WTC11 (cell line): ENCODE data around the gene MMP24. TPM values are rescaled to one million over a fixed set of nuclear protein-coding genes. Genes with fewer than 3 reads are reported as not detected.

Source experiments
- ATAC-seq: fragments of 200-7000 bp; cut with Tn5 transposase; 2 replicates; pipeline ENCODE4 v1.10.0; 2021; ENCODE audit warnings: mild to moderate bottlenecking, moderate library complexity
- CTCF ChIA-PET: fragments of 300-600 bp; sonication (Branson Sonifier 250); formaldehyde crosslinking; loops from one replicate; lab custom pipeline; 2021; ENCODE audit warnings: antibody characterized with exemption; lab: Charles Lee
- POLR2A ChIA-PET: fragments of 350-600 bp; sonication (Branson Sonifier 250); formaldehyde crosslinking; loops from one replicate; lab custom pipeline; 2021; ENCODE audit warnings: antibody characterized with exemption; lab: Charles Lee
- DNase-seq: peaks from one replicate; pipeline ENCODE4 v3.0.0; 2021; ENCODE audit warnings: low spot score
- H3K27ac Mint-ChIP-seq: 2 replicates; pipeline ENCODE4 v1.8.0; 2021; ENCODE audit warnings: mixed read lengths
- H3K27me3 Mint-ChIP-seq: 2 replicates; pipeline ENCODE4 v1.8.0; 2021; ENCODE audit warnings: low read depth, mild to moderate bottlenecking, moderate library complexity, mixed read lengths
- H3K36me3 Mint-ChIP-seq: 2 replicates; pipeline ENCODE4 v1.8.0; 2021; ENCODE audit warnings: mixed read lengths
- H3K4me1 Mint-ChIP-seq: 2 replicates; pipeline ENCODE4 v1.8.0; 2022; ENCODE audit warnings: mixed read lengths
- H3K4me3 Mint-ChIP-seq: 2 replicates; pipeline ENCODE4 v1.8.0; 2021; ENCODE audit warnings: mild to moderate bottlenecking, moderate library complexity, mixed read lengths
- H3K9me3 Mint-ChIP-seq: 2 replicates; pipeline ENCODE4 v1.8.0; 2021; ENCODE audit warnings: mixed read lengths
- ATF1 ChIP-seq: sonication (generic); formaldehyde crosslinking; IDR thresholded peaks from 2 replicates; pipeline ENCODE4 v1.8.1; 2023; ENCODE audit warnings: mild to moderate bottlenecking, moderate library complexity, missing genetic modification reagents
- CBFB ChIP-seq: sonication (generic); formaldehyde crosslinking; IDR thresholded peaks from 2 replicates; pipeline ENCODE4 v1.8.1; 2022; ENCODE audit warnings: mild to moderate bottlenecking, low read depth, missing genetic modification reagents
- ELF4 ChIP-seq: sonication (generic); formaldehyde crosslinking; IDR thresholded peaks from 2 replicates; pipeline ENCODE4 v1.8.1; 2022; ENCODE audit warnings: low read depth, mild to moderate bottlenecking, moderate library complexity, missing genetic modification reagents
- EMX1 ChIP-seq: fragments of 250-450 bp; sonication (Bioruptor Pico); IDR thresholded peaks from 2 replicates; pipeline ENCODE4 v1.8.0; 2021; ENCODE audit warnings: mild to moderate bottlenecking
- FOXJ3 ChIP-seq: sonication (generic); formaldehyde crosslinking; IDR thresholded peaks from 2 replicates; pipeline ENCODE4 v1.9.0; 2021; ENCODE audit warnings: missing genetic modification reagents, mild to moderate bottlenecking, borderline replicate concordance
- FOXK1 ChIP-seq: sonication (generic); formaldehyde crosslinking; IDR thresholded peaks from 2 replicates; pipeline ENCODE4 v1.8.0; 2022; ENCODE audit warnings: mild to moderate bottlenecking, moderate library complexity, missing genetic modification reagents
- FOXP1 ChIP-seq: sonication (generic); formaldehyde crosslinking; IDR thresholded peaks from 2 replicates; pipeline ENCODE4 v1.8.0; 2022; ENCODE audit warnings: missing genetic modification reagents, mild to moderate bottlenecking, moderate library complexity, borderline replicate concordance
- JUN ChIP-seq: sonication (generic); formaldehyde crosslinking; IDR thresholded peaks from 2 replicates; pipeline ENCODE4 v1.8.0; 2023; ENCODE audit warnings: mild to moderate bottlenecking, missing genetic modification reagents
- NFYB ChIP-seq: sonication (generic); formaldehyde crosslinking; conservative IDR thresholded peaks from 2 replicates; pipeline ENCODE4 v1.8.0; 2022; ENCODE audit warnings: low read depth, missing genetic modification reagents
- NR1H2 ChIP-seq: sonication (generic); formaldehyde crosslinking; IDR thresholded peaks from 2 replicates; pipeline ENCODE4 v1.9.0; 2021; ENCODE audit warnings: mild to moderate bottlenecking, moderate library complexity, missing genetic modification reagents
- NR2C2 ChIP-seq: sonication (generic); formaldehyde crosslinking; IDR thresholded peaks from 2 replicates; pipeline ENCODE4 v1.8.0; 2022; ENCODE audit warnings: mild to moderate bottlenecking, missing genetic modification reagents
- PRRX2 ChIP-seq: fragments of 250-450 bp; sonication (Bioruptor Pico); IDR thresholded peaks from 2 replicates; pipeline ENCODE4 v1.8.0; 2021; ENCODE audit warnings: mild to moderate bottlenecking
- RORB ChIP-seq: fragments of 250-450 bp; sonication (Bioruptor Pico); IDR thresholded peaks from 2 replicates; pipeline ENCODE4 v1.9.0; 2021; ENCODE audit warnings: mild to moderate bottlenecking
- SP1 ChIP-seq: sonication (generic); formaldehyde crosslinking; conservative IDR thresholded peaks from 2 replicates; pipeline ENCODE4 v1.8.1; 2022; ENCODE audit warnings: missing genetic modification reagents
- TP53 ChIP-seq: sonication (generic); formaldehyde crosslinking; IDR thresholded peaks from 2 replicates; pipeline ENCODE4 v1.8.1; 2023; ENCODE audit warnings: mild to moderate bottlenecking, missing genetic modification reagents
- ZBTB21 ChIP-seq: sonication (generic); formaldehyde crosslinking; IDR thresholded peaks from 2 replicates; pipeline ENCODE4 v1.8.1; 2023; ENCODE audit warnings: mild to moderate bottlenecking, missing genetic modification reagents, borderline replicate concordance
- ZNF423 ChIP-seq: fragments of 250-450 bp; sonication (Bioruptor Pico); IDR thresholded peaks from 2 replicates; pipeline ENCODE4 v2.1.2; 2022; ENCODE audit warnings: mild to moderate bottlenecking, moderate library complexity
- total RNA-seq: library from RNA; stranded (reverse); gene quantifications from 3 replicates; pipeline ENCODE4 v1.2.3, GENCODE V29; 2021
- TF ChIP-seq, protein P1 (sequence below): sonication (generic); formaldehyde crosslinking; IDR thresholded peaks from 2 replicates; pipeline ENCODE4 v1.8.1; 2023; ENCODE audit warnings: mild to moderate bottlenecking, moderate library complexity, missing genetic modification reagents
- TF ChIP-seq, protein P2 (sequence below): sonication (generic); formaldehyde crosslinking; IDR thresholded peaks from 2 replicates; pipeline ENCODE4 v1.8.0; 2022; ENCODE audit warnings: mild to moderate bottlenecking, missing genetic modification reagents
- TF ChIP-seq, protein P3 (sequence below): sonication (generic); formaldehyde crosslinking; IDR thresholded peaks from 2 replicates; pipeline ENCODE4 v1.8.0; 2022; ENCODE audit warnings: mild to moderate bottlenecking, missing genetic modification reagents
- TF ChIP-seq, protein P4 (sequence below): sonication (generic); formaldehyde crosslinking; IDR thresholded peaks from 2 replicates; pipeline ENCODE4 v1.8.0; 2022; ENCODE audit warnings: mild to moderate bottlenecking, missing genetic modification reagents
- TF ChIP-seq, protein P5 (sequence below): sonication (generic); formaldehyde crosslinking; IDR thresholded peaks from 2 replicates; pipeline ENCODE4 v1.8.1; 2022; ENCODE audit warnings: low read depth, missing genetic modification reagents, borderline replicate concordance
- TF ChIP-seq, protein P6 (sequence below): sonication (generic); formaldehyde crosslinking; IDR thresholded peaks from 2 replicates; pipeline ENCODE4 v1.8.1; 2023; ENCODE audit warnings: mild to moderate bottlenecking, missing genetic modification reagents
- TF ChIP-seq, protein P7 (sequence below): sonication (generic); formaldehyde crosslinking; IDR thresholded peaks from 2 replicates; pipeline ENCODE4 v1.8.1; 2023; ENCODE audit warnings: mild to moderate bottlenecking, missing genetic modification reagents, moderate library complexity

MMP24 gene
- total RNA-seq, 1 experiment from 2014 or later = 16.8 TPM

DNA sequence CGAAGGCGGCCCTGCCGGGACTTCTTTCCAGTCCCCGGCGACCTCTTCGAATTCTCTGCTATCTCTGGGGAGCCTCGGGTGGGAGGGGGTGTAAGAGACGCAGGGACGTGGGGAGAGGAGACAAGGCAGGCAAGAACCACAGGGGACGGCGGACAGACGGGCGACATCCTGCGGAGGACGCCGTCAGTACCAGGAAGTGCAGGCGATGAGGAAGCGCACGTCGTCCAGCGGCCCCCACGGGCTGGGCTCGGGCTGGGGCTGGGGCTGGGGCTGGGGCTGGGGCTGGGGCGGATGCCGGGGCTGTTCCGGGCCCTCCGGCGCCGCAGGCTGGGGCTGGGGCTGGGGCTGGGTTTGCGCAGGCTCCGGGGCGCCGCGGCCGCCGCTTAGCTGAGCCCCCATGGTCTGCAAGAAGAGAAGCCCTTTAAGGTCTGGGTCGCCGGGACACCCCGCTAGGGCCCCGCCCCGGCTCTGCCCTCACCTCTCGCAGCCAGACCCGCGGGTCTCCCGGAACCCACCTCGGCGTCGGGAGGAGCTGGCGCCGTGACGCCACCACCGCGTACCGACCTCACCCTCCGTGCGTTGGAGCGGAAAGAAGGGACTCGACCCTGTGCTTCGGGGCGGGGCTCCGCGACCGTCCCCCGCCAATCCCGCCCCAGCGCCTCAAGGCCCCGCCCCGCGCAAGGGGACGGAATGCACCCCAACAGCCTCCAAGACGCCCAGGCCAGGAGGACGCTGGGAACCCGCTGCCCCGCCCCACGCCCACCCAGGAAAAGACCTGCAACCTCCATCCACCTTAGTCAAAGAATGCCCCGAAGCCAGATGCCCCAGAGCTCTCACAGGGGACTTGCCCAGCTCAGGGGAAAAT is 51.3 kb downstream of the MMP24 start, which contains the start of gene MMP24OS (continued):
- TF ChIP-seq ZBTB21 (CRISPR knock-in tag) (peak; percentile 91), FOXP1 (CRISPR knock-in tag) (peak; percentile 68), TP53 (CRISPR knock-in tag) (0 out of 2 replicates have a peak, but pooled peaks have one; percentile 23), NR1H2 (CRISPR knock-in tag) (no peak), EMX1 (CRISPR knock-in tag) (0 out of 2 replicates have a peak, but pooled peaks have one; percentile 75), SP1 (CRISPR knock-in tag) (peak; percentile 92), JUN (CRISPR knock-in tag) (no peak), ATF1 (CRISPR knock-in tag) (0 out of 2 replicates have a peak, but pooled peaks have one; percentile 12), FOXK1 (CRISPR knock-in tag) (peak; percentile 29; the same call in 1 of the 2 replicates), CBFB (CRISPR knock-in tag) (peak; percentile 62; the same call in 1 of the 2 replicates), RORB (no peak), ZNF423 (CRISPR knock-in tag) (no peak), NR2C2 (CRISPR knock-in tag) (no peak), NFYB (no peak; the same call in 1 of the 2 replicates), PRRX2 (peak; percentile 87)
- TF ChIP-seq, protein P1, sequence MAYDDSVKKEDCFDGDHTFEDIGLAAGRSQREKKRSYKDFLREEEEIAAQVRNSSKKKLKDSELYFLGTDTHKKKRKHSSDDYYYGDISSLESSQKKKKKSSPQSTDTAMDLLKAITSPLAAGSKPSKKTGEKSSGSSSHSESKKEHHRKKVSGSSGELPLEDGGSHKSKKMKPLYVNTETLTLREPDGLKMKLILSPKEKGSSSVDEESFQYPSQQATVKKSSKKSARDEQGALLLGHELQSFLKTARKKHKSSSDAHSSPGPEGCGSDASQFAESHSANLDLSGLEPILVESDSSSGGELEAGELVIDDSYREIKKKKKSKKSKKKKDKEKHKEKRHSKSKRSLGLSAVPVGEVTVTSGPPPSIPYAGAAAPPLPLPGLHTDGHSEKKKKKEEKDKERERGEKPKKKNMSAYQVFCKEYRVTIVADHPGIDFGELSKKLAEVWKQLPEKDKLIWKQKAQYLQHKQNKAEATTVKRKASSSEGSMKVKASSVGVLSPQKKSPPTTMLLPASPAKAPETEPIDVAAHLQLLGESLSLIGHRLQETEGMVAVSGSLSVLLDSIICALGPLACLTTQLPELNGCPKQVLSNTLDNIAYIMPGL (CRISPR knock-in tag) = peak; percentile 50; the same call in 1 of the 2 replicates
- TF ChIP-seq, protein P2, sequence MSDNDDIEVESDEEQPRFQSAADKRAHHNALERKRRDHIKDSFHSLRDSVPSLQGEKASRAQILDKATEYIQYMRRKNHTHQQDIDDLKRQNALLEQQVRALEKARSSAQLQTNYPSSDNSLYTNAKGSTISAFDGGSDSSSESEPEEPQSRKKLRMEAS = peak; percentile 66; the same call in 1 of the 2 replicates
- TF ChIP-seq, protein P3, sequence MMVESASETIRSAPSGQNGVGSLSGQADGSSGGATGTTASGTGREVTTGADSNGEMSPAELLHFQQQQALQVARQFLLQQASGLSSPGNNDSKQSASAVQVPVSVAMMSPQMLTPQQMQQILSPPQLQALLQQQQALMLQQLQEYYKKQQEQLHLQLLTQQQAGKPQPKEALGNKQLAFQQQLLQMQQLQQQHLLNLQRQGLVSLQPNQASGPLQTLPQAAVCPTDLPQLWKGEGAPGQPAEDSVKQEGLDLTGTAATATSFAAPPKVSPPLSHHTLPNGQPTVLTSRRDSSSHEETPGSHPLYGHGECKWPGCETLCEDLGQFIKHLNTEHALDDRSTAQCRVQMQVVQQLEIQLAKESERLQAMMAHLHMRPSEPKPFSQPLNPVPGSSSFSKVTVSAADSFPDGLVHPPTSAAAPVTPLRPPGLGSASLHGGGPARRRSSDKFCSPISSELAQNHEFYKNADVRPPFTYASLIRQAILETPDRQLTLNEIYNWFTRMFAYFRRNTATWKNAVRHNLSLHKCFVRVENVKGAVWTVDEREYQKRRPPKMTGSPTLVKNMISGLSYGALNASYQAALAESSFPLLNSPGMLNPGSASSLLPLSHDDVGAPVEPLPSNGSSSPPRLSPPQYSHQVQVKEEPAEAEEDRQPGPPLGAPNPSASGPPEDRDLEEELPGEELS (CRISPR knock-in tag) = no peak; the same call in 1 of the 2 replicates
- TF ChIP-seq, protein P4, sequence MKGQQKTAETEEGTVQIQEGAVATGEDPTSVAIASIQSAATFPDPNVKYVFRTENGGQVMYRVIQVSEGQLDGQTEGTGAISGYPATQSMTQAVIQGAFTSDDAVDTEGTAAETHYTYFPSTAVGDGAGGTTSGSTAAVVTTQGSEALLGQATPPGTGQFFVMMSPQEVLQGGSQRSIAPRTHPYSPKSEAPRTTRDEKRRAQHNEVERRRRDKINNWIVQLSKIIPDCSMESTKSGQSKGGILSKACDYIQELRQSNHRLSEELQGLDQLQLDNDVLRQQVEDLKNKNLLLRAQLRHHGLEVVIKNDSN = no peak

DNA sequence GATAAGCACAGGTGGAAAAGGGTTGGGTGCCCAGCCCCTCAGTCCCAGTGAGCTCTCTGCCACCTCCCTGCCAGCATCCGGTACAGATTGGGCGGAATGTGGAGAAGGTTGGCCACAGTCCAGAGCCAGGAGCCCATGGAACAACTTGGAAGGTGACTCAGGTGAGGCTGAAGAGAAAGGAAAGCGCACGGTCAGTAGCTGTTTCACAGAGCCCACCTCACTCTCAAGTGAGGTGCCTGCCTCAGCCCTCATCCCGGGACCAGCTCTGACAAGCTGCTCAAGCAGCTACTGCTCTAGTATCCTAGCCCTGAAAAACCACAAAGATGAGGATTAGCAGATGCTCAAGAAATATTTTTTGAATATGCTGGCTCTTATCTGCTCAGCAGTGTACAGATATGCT is 52.5 kb downstream of the MMP24 start:
- ChIA-PET POLR2A (no interaction called here), CTCF (interaction anchor here (0.6 kb wide), 1 partner anchor 379 kb away, joined by 4 read pairs; no protein-coding TSS in a partner anchor)
- TF ChIP-seq, protein P5, sequence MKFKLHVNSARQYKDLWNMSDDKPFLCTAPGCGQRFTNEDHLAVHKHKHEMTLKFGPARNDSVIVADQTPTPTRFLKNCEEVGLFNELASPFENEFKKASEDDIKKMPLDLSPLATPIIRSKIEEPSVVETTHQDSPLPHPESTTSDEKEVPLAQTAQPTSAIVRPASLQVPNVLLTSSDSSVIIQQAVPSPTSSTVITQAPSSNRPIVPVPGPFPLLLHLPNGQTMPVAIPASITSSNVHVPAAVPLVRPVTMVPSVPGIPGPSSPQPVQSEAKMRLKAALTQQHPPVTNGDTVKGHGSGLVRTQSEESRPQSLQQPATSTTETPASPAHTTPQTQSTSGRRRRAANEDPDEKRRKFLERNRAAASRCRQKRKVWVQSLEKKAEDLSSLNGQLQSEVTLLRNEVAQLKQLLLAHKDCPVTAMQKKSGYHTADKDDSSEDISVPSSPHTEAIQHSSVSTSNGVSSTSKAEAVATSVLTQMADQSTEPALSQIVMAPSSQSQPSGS (CRISPR knock-in tag) = no peak
- TF ChIP-seq NR2C2 (CRISPR knock-in tag) = no peak
- TF ChIP-seq, protein P6, sequence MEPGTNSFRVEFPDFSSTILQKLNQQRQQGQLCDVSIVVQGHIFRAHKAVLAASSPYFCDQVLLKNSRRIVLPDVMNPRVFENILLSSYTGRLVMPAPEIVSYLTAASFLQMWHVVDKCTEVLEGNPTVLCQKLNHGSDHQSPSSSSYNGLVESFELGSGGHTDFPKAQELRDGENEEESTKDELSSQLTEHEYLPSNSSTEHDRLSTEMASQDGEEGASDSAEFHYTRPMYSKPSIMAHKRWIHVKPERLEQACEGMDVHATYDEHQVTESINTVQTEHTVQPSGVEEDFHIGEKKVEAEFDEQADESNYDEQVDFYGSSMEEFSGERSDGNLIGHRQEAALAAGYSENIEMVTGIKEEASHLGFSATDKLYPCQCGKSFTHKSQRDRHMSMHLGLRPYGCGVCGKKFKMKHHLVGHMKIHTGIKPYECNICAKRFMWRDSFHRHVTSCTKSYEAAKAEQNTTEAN (CRISPR knock-in tag) = no peak
- TF ChIP-seq, protein P7, sequence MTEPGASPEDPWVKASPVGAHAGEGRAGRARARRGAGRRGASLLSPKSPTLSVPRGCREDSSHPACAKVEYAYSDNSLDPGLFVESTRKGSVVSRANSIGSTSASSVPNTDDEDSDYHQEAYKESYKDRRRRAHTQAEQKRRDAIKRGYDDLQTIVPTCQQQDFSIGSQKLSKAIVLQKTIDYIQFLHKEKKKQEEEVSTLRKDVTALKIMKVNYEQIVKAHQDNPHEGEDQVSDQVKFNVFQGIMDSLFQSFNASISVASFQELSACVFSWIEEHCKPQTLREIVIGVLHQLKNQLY (CRISPR knock-in tag) = no peak
- TF ChIP-seq FOXJ3 (CRISPR knock-in tag) = no peak
- no peak for TF ChIP-seq TP53 (CRISPR knock-in tag)
- no peak for TF ChIP-seq ELF4 (CRISPR knock-in tag)
- Mint-ChIP-seq H3K27me3 (no peaks in the 10 kb centered on the region), H3K27ac (peak overlapping the region; percentile 41; the same call in 1 of the 2 replicates), H3K36me3 (peaks cover 36% of the 10 kb centered on the region), H3K4me3 (no peak overlapping the region), H3K4me1 (peaks cover 24% of the 10 kb centered on the region), H3K9me3 (no peaks in the 10 kb centered on the region)
- DNase-seq = no peak
- ATAC-seq = no peak
